GM12873 (cell line): Measurements from ENCODE around the gene SLC28A1.

Experiments
- TF ChIP-seq, protein P1 (sequence below): IDR thresholded peaks from 2 replicates; pipeline ENCODE4 v1.5.1; 2012; ENCODE audit warnings: low read depth, mild to moderate bottlenecking, moderate library complexity, low read length, control low read depth; ENCODE audit not compliant: insufficient read depth; ENCODE audit errors: missing control alignments

The SLC28A1 gene, protein sequence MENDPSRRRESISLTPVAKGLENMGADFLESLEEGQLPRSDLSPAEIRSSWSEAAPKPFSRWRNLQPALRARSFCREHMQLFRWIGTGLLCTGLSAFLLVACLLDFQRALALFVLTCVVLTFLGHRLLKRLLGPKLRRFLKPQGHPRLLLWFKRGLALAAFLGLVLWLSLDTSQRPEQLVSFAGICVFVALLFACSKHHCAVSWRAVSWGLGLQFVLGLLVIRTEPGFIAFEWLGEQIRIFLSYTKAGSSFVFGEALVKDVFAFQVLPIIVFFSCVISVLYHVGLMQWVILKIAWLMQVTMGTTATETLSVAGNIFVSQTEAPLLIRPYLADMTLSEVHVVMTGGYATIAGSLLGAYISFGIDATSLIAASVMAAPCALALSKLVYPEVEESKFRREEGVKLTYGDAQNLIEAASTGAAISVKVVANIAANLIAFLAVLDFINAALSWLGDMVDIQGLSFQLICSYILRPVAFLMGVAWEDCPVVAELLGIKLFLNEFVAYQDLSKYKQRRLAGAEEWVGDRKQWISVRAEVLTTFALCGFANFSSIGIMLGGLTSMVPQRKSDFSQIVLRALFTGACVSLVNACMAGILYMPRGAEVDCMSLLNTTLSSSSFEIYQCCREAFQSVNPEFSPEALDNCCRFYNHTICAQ

GRCh38 chr15:84883916-84884781 is at the start of gene SLC28A1:
SLC28A1 (plus strand) TSS chr15:84884662; CDS start chr15:84887761, 3,099 bp downstream.
- TF ChIP-seq, protein P1, sequence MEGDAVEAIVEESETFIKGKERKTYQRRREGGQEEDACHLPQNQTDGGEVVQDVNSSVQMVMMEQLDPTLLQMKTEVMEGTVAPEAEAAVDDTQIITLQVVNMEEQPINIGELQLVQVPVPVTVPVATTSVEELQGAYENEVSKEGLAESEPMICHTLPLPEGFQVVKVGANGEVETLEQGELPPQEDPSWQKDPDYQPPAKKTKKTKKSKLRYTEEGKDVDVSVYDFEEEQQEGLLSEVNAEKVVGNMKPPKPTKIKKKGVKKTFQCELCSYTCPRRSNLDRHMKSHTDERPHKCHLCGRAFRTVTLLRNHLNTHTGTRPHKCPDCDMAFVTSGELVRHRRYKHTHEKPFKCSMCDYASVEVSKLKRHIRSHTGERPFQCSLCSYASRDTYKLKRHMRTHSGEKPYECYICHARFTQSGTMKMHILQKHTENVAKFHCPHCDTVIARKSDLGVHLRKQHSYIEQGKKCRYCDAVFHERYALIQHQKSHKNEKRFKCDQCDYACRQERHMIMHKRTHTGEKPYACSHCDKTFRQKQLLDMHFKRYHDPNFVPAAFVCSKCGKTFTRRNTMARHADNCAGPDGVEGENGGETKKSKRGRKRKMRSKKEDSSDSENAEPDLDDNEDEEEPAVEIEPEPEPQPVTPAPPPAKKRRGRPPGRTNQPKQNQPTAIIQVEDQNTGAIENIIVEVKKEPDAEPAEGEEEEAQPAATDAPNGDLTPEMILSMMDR = no peak

- TF ChIP-seq, protein P1 = no peak
Measured at GRCh38 chr15:84834969-84835368, 49.5 kb upstream of the SLC28A1 start.

- TF ChIP-seq, protein P1 = no peak
Measured at GRCh38 chr15:84835661-84836337, 48.7 kb upstream of the SLC28A1 start.

- TF ChIP-seq, protein P1 = no peak
Measured at GRCh38 chr15:84836844-84837243, 47.6 kb upstream of the SLC28A1 start.

DNA sequence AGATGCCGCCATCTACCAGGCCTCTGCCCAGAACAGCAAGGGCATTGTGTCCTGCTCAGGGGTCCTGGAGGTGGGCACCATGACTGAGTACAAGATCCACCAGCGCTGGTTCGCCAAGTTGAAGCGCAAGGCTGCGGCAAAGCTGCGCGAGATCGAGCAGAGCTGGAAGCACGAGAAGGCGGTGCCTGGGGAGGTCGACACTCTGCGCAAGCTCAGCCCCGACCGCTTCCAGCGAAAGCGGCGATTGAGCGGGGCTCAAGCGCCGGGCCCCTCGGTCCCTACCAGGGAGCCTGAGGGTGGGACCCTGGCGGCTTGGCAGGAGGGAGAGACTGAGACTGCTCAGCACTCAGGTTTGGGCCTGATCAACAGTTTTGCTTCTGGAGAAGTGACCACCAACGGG is 44.7 kb upstream of the SLC28A1 start:
- TF ChIP-seq, protein P1 = no peak

- TF ChIP-seq, protein P1 = no peak
Measured at GRCh38 chr15:84840255-84840654, 44.2 kb upstream of the SLC28A1 start.
